ENCODE results near the gene TCF7L1. TPM values are rescaled to one million over a fixed set of nuclear protein-coding genes. Genes with fewer than 3 reads are reported as not detected.

The TCF7L1 gene
- total and polyA plus RNA-seq, 2 of the 13 experiments (the other 11 are each of a cell fraction or from before 2014, with no cell fraction given) = 0.04 to 0.15 TPM

GRCh38 chr2:85175369-85176299, 42.4 kb downstream of the TCF7L1 start (continued):
- TF ChIP-seq NFAT5 (CRISPR knock-in tag; IDR thresholded peaks at IDR 0.05) (no peak), ZC3H13 (CRISPR knock-in tag; IDR thresholded peaks at IDR 0.05) (no peak)

GRCh38 chr2:85177031-85177824, 44.0 kb downstream of the TCF7L1 start:
- Histone ChIP-seq H3K9ac (ENCODE audit: insufficient read depth, low read depth, low read length) (no peak overlapping the region), H4K20me1 (ENCODE audit: insufficient read depth, low read length) (no peaks in the 10 kb centered on the region), H2AFZ (ENCODE audit: low read length) (no peak overlapping the region), H3K4me2 (ENCODE audit: low read depth, low read length) (no peak overlapping the region), H3K4me3 (replicated peaks in 1 of 3; ENCODE audit: insufficient read depth in 1 of 3, low read depth in 2 of 3, low read length in 3 of 3) (no peak overlapping the region), H3K9me3 (ENCODE audit: low read length) (no peaks in the 10 kb centered on the region), H3K27me3 (ENCODE audit: control insufficient read depth in 1 of 2, insufficient read depth in 2 of 2, low read length in 2 of 2) (peaks cover 5 to 41% of the 10 kb centered on the region in 2 experiments; a peak in 4 of 5 replicates), H3K79me2 (ENCODE audit: insufficient read depth, low read length) (no peaks in the 10 kb centered on the region), H3K27ac (ENCODE audit: extremely low read length, insufficient read depth, low read length) (no peak overlapping the region), H3K36me3 (replicated peaks in 1 of 2; ENCODE audit: control insufficient read depth in 1 of 2, insufficient read depth in 2 of 2, low read length in 2 of 2) (no peaks in the 10 kb centered on the region), H3K4me1 (ENCODE audit: insufficient read depth, low read length) (peaks cover 34% of the 10 kb centered on the region)
- 48% methylated on average over 7 of the region's 7 CpGs for WGBS (ENCODE audit: low lambda C conversion rate)
- in situ Hi-C loops (cut with HindIII; ENCODE audit: extremely low pct_ligation_motif_present, low pct_unique_long_range_greater_than_20kb) (no loop called here), intact Hi-C loops (cut with micrococcal nuclease; ENCODE audit: unreplicated experiment) (no loop called here)
- FAIRE-seq (no peak), ATAC-seq (no peak), DNase-seq (ENCODE audit: low spot score) (no peak)
- TF ChIP-seq POGZ (CRISPR knock-in tag; IDR thresholded peaks at IDR 0.05) (no peak), ZNF264 (CRISPR knock-in tag; IDR thresholded peaks at IDR 0.05) (peak; percentile 96), ZNF121 (CRISPR knock-in tag; IDR thresholded peaks at IDR 0.05) (0 out of 2 replicates have a peak, but pooled peaks have one; percentile 38)
- CTCF ChIA-PET (ENCODE audit: low intra/inter-chr PET ratio, low total read pairs) = no interaction called here
- BruUV-seq (replicated peaks) = no TSS peak
- POLR2A ChIA-PET = no interaction called here

Data from HepG2 (cell line).